Sigmoid colon (tissue), 3 donors: ENCODE results near the gene VIT.

Source experiments
- POLR2A ChIP-seq, 2 donors: fragments of 450-650 bp; IDR thresholded peaks; one replicate each; pipeline ENCODE4 v1.6.1; 2016; ENCODE audit warnings: antibody characterized with exemption in 2 of 2, mild to moderate bottlenecking in 2 of 2, moderate library complexity in 2 of 2
- TF ChIP-seq, protein P1 (sequence below), 4 experiments: fragments of 450-650 bp in 3 of 4; fragments of 200-600 bp in 1 of 4; IDR thresholded peaks; one replicate each; pipeline ENCODE4 v1.5.1; 2016 to 2019; ENCODE audit warnings: antibody characterized with exemption in 4 of 4, mild to moderate bottlenecking in 3 of 4, moderate library complexity in 2 of 4

DNA sequence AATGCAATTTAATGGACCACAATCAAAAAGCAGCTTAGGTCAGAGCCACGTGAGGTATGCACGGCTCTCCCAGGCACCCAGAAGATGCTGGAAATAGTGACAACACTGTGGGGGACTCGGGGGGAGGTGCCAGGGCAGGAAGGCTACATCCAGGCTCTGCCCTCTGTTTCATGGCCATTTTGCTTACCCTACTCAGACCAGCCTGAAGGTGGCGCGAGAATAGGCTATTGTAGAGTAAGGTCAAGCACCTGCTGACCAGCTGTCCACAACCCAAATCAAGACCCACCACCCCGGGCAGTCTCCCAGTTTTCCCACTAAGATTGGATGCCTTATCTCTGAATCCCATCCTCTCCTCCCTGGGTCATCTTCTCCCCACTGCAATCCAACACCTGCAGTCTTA is 115.7 kb downstream of the VIT start:
- TF ChIP-seq, protein P1, sequence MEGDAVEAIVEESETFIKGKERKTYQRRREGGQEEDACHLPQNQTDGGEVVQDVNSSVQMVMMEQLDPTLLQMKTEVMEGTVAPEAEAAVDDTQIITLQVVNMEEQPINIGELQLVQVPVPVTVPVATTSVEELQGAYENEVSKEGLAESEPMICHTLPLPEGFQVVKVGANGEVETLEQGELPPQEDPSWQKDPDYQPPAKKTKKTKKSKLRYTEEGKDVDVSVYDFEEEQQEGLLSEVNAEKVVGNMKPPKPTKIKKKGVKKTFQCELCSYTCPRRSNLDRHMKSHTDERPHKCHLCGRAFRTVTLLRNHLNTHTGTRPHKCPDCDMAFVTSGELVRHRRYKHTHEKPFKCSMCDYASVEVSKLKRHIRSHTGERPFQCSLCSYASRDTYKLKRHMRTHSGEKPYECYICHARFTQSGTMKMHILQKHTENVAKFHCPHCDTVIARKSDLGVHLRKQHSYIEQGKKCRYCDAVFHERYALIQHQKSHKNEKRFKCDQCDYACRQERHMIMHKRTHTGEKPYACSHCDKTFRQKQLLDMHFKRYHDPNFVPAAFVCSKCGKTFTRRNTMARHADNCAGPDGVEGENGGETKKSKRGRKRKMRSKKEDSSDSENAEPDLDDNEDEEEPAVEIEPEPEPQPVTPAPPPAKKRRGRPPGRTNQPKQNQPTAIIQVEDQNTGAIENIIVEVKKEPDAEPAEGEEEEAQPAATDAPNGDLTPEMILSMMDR (IDR thresholded peaks at IDR 0.05) = no peak
- no peak for TF ChIP-seq POLR2A (IDR thresholded peaks at IDR 0.05)
